DLD1 (cell line): ENCODE results near the gene ZNF574.

Experiments used
- in situ Hi-C: cut with HindIII; loops from 2 replicates; pipeline ENCODE4 v1.10.0; 2017; ENCODE audit warnings: low sequenced_read_pairs

ZNF574 gene

DNA sequence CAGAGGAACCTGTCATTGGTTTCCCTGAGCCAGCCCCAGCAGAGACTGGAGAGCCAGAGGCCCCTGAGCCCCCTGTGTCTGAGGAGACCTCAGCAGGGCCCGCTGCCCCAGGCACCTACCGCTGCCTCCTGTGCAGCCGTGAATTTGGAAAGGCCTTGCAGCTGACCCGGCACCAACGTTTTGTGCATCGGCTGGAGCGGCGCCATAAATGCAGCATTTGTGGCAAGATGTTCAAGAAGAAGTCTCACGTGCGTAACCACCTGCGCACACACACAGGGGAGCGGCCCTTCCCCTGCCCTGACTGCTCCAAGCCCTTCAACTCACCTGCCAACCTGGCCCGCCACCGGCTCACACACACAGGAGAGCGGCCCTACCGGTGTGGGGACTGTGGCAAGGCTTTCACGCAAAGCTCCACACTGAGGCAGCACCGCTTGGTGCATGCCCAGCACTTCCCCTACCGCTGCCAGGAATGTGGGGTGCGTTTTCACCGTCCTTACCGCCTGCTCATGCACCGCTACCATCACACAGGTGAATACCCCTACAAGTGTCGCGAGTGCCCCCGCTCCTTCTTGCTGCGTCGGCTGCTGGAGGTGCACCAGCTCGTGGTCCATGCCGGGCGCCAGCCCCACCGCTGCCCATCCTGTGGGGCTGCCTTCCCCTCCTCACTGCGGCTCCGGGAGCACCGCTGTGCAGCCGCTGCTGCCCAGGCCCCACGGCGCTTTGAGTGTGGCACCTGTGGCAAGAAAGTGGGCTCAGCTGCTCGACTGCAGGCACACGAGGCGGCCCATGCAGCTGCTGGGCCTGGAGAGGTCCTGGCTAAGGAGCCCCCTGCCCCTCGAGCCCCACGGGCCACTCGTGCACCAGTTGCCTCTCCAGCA, 4.2 kb downstream of the ZNF574 start:
- in situ Hi-C loops: no loop called here

DNA sequence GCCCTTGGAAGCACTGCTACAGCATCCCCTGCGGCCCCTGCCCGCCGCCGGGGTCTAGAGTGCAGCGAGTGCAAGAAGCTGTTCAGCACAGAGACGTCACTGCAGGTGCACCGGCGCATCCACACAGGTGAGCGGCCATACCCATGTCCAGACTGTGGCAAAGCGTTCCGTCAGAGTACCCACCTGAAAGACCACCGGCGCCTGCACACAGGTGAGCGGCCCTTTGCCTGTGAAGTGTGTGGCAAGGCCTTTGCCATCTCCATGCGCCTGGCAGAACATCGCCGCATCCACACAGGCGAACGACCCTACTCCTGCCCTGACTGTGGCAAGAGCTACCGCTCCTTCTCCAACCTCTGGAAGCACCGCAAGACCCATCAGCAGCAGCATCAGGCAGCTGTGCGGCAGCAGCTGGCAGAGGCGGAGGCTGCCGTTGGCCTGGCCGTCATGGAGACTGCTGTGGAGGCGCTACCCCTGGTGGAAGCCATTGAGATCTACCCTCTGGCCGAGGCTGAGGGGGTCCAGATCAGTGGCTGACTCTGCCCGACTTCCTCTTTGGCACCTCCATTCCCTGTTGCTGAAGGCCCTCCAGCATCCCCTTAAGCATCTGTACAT, 4.9 kb downstream of the ZNF574 start:
- in situ Hi-C loops: no loop called here

DNA sequence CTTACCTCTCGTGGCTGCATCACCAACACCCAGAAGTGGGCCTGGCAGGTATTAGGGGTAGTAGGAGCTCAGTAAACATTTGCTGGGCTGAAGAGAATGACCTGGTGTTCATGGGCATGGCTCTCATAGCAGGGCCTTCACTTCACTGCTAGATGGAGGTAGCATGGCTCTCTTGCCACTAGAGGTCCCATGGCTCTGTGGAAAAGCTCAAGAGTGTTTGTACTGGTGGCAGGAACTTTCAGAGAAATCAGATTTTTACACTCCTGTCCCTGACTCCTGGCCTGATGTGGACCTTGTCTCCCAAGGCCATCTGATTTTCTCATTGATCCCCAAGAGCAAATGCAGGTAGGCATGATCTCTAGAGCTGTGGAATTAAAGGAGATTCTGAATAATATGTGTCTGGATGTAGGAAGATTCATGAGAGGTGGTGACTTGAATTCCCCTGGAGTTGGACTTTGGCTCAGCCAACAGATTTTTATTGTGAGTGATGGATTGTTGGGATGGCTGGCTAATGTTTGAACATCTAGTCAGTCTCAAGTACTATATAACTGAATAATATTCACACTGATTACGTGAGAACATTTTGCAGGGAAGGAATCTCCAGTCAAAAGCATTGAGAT, 5.7 kb downstream of the ZNF574 start:
- in situ Hi-C loops: no loop called here

DNA sequence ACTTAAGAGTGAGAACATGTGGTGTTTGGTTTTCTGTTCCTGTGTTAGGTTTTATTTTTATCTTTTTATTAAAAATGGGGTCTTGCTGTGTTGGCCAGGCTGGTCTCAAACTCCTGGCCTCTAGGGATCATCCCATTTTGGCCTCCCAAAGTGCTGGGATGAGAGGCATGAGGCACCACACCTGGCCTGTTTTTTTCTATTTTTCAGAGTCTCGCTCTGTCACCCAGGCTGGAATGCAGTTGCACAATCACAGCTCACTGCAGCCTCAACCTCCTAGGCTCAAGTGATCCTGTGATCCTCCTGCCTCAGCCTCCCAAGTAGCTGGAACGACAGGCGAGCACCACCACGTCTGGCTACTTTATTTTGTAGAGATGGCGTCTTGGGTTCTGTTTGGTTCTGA, 7.6 kb downstream of the ZNF574 start:
- in situ Hi-C loops: no loop called here

DNA sequence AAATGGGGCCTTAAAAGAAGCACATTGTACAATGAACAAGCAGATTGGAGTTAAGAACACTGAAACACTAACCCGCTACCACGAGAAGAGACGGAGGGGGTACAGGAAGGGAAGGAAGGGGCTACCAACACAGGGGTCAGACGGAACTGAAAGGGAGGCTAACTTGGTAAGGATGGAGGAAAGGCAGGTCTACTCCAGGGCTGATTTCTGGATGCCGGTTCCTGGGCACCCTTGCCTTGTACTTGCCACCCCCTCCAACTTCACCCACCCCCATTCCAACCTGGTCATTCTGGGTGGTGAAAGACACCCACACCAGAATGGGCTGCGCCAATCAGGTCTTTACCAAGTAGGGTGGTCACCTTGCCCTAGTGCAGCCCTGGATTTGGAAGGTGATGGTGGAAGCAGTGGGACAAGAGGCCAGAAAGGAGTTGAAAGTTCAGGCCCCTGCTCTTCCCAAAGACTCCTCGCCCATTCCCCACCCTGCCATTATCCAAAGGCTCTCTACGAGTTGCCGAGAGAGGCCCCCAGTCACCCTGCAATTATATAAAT, 10.3 kb downstream of the ZNF574 start:
- in situ Hi-C loops: no loop called here

DNA sequence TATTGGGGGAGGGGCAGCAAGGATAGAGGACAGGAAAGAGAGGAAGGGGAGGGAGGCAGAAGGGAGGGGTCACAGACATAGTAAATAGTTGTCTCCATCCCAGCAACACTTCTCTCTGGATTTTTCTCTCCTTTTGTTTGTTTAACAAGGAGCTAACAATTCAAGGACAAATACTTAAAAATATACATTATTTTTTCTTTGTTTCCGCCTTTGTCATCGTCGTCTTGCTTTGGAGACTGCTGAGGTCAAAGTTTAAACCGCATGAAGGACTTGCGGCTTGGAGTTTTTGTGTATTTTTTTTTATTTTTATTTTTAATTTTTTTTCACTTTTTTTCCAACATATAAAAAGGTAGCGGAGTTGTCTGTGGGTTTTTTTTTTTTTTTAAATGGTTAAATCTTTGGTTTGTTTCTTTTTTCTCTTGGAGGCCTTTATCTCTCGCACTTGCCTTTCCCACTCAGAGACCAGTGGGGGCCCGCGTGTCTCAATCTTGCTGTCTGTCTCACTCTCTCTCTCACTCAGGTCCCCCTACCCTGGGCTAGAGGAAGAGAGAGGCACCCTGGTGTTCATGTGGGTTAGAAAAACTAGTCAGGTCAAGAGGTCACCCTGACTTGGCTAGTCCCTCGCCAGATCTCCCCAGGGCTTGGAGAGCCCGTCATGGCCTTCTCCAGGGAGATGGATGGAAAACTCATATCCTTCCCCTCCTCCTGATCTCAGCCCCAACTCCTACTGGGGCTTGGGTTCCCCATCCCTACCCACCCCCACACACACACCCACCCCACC, 11.0 kb downstream of the ZNF574 start:
- in situ Hi-C loops: no loop called here

DNA sequence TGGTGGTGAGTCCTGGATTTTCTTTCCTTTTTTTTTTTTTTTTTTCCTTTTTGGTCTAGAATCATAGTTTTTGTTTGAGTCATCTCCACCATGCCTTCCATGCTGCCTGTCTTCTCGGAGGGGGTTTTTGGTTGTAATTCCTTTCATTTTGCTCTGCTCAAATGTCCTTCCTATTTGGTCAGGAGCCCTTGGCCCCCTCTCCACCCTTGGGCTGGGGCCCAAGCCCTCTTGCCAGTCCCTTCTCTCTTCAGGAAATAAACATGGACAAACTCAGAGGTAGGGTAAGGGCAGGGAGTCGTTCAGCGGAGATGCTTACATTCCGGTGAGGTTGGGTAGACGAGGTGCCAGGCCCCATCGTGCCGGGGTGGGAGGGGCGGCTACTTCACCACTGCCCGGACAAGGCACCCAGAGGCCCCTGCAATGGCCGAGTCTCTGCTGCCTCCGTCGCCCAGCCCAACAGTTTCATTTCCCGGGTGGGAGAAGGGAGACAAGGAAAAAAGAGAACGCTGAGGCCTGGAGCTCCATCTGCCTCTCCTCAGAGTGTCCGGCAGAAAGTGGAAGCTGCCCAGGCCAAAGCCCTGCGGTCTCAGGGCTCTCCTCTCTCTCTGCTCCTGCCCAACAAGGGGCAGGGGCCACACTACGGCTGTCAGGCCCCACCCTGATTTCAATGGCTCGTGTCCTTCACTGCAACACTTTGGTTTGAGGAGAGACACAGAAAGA, 12.7 kb downstream of the ZNF574 start:
- in situ Hi-C loops: no loop called here

DNA sequence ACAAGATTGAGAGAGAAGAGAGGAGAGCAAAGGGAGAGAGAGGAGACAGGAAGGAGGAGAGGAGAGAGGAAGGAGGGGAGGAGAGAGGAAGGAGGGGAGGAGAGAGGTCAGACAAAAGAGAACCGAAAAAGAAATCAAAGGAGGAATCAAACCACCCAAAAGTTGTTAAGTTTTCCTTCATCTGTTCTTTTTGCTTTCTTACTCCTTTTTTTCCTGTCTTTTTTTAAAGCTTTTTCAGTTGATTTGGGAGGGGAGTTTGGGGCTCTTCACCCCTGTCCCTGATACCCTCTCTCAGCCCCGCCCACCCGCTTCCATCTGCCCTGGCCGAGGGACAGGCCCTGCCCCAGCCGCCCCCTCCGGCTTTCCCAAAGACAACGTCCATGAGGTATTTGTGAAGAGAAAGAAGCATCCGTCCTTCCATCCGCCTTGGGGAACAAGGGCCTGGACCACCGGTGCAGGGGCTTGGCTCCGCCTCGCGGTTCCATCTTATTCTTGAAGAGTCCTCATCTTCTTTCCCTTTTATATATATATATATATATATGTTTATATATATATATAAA, 13.3 kb downstream of the ZNF574 start:
- in situ Hi-C loops: no loop called here

DNA sequence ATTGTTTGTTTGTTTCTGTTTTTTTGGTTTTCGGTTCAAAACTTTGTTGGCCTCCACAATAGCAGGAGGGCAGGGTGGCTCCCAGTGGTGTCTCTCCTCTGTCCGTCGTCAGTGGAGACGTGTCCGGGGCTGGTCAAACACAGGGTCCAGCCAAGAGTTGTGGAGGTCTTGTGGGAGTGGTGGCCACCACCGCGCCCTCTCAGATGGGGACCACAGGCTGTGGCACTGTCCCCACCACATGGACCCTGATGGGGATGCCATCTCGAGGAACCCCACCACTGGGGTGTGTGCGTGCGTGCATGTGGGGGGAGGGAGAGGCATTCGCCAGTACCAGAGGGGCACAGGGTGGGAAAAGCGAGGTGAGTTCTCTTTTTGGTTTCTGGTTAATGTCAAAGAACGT, 13.8 kb downstream of the ZNF574 start:
- in situ Hi-C loops: no loop called here

DNA sequence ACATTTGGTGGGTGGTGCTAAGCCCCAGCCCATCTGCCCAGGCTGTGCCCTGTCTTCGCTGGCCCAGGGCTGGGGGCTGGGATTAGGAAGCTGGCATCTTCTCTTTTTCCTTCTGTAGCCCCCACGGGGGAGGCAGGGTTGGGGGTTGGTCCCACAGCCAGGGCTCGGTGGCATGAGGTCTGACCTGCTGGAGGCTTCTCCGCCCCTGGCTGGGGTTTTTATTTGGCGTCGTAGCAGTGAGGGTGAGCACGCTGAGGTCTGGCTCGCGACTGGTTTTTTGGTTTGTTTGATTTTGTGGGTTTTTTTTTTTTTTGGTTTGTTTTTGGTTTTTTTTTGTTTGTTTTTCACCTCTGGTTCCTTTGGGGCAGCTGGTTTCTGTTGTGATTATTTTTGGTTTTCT, 14.7 kb downstream of the ZNF574 start:
- in situ Hi-C loops: no loop called here

DNA sequence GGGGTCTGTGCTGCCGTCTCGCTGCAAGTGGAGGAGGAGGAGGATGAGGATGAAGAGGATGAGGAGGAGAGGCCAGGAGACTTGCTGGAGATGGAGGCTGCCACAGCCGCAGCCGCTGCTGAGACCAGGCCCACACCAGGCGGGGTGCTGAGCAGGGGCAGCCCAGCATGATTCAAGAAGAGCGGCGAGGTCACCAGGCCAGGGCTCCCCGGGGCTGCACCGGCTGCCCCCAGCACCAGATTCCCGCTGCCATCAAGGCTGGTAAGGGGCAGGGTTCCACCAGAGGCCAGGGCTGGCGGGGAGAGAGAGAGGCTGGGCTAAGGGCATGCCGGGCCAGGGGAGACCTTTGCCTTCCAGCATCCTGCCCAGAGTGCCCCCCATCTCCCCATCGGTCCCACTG, 15.3 kb downstream of the ZNF574 start:
- in situ Hi-C loops: no loop called here

DNA sequence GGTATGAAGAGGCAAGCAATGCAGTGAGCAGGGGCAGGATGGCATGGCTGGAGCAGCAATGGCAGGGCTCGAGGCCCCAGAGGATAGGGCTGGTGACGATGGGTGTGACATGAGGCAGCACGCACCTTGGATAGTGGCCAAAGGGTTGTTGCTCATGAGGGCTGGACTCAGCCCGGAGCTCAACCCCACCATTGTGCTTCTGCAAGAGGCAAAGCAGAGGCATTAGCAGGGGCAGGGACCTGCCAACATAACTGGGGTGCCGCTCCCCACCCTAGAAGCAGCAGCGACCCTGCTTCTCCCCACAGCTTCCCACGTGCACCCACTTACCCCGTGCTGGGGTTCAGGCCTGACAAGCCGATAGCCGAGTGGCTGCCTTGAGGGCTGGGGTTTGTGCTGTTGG, 15.8 kb downstream of the ZNF574 start:
- in situ Hi-C loops: no loop called here

DNA sequence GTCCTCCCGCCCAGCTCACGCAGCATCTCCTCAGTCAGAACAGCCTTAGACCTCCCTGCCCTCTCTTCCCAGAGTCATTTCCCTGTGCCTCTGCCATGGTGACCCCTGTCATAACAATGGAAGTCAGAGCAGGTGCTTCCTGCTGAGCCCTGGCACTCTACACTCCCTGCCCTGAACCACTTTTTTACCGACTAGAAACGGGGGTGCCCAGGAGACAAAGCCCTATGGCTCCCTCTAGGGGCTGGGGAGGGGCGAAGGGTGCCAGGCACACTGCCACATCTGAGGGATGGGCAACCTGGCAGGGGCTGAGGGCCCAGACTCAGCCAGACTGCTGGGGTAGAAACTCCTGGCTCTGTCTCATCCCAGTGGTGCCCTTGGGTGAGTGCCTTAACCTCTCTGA, 16.4 kb downstream of the ZNF574 start:
- in situ Hi-C loops: no loop called here

DNA sequence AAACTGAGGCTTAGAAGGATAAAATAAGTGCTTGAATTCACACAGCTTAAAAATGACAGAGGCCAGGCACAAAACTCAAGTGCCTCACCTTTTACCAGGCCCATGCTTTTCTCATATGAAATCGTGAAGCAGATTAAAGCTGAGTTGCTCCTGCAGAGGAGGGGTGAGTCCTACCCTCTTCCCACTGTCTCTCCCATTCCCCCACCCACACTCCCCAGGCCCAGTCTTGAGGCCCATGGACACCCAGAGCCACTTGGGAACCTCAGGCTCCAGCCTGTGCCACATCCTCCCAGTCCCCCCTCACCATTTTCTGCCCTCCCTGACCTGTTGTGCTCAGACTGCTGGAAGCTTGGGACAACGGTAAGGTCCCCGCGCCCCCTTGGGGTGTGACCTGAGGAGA, 17.5 kb downstream of the ZNF574 start:
- in situ Hi-C loops: no loop called here

DNA sequence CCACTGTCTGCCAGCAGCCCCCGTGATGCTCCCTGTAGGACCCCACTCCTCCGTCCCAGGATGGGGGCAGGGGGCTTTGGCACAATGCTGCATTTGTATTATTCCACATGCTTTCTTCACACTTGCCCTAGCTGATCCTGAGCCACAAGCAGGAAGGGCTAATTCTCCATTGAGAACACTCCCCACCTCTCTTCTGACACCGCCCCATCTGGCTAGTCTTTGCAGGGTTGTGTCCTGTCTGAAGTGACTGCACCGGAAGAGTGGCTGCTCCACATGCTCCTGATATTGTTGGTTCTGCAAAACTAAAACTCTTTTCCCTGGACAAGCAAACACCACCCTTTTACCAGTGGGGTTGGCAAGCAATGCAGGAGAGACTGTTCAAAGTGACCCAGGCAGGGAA, 18.0 kb downstream of the ZNF574 start:
- in situ Hi-C loops: no loop called here

DNA sequence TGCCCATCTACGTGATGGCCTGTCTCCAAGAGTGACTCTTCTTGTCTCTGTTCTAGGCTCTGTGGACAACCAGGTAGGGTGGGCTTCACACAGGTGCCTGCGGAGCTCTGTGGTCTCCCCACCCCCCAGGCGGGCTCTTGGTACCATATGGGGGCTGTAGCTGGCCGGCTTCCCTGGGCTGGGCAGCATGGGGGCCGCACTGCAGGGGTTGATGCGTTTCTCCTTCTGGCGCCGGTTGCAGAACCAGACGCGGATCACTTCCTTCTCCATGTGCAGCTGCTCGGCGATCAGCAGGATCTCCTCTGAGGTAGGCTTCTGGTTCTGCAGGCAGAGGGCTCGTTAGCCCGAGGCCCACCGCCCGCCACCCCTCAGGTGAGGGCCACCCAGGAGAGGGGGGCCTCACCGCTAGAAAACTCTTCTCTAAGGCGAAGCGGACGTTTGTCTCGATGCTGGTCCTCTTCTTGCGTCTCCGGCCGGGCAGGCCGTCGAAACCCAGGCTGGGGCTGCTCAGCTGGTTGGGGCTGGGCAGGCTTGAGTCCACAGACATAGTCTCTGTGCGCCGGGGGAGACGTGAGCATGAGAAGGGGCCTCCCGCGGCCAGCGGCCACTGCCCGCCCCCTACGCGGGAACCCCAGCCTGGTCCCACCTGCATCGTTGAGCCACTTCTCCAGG, 19.3 kb downstream of the ZNF574 start:
- in situ Hi-C loops: no loop called here

DNA sequence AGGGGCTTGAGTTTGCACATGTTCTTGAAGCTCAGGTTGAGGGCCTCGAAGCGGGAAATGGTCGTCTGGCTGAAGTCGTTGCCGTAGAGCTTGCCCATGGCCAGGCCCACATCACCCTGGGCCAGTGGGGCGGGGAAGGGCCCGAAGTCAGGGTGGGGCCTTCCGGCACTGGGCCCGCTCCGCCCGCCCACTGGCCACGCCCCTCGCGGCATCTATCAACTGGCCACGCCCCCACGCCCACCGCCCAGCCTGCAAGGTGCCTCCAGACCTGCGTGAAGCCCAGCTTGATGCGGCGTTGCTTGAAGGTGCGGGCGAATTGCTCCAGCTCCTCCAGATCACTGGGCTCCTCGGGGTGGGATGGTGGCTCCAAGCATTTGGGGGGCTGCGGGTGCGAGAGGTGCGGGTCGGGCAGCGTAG, 19.9 kb downstream of the ZNF574 start:
- in situ Hi-C loops: no loop called here

DNA sequence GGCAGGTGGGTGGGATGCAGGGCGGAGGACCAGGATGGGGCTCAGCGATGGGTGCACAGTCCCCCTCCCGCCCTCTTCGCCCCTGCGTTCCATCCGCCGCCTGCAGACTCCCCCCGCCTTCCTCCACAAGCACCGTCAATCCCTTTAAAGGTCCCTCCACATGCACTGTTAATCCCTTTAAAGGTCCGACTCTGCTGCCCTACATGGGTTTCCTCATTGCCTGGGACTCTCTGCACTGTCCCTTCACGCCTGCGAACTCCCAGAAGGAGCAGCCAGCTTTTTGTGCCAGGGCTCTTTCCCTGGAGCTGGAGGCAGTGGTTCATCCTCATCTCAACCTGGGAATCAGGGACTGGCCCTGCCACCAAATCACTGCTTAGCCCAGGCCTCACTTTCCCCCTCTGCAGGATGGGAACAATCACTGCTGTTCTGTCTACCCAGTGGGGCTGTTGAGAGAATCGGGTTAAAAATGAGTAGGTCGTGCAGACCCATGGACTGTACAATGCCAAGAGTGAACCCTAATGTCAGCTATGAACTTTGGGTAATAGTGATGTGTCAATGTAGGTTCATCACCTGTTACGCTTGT, 20.4 kb downstream of the ZNF574 start:
- in situ Hi-C loops: no loop called here

DNA sequence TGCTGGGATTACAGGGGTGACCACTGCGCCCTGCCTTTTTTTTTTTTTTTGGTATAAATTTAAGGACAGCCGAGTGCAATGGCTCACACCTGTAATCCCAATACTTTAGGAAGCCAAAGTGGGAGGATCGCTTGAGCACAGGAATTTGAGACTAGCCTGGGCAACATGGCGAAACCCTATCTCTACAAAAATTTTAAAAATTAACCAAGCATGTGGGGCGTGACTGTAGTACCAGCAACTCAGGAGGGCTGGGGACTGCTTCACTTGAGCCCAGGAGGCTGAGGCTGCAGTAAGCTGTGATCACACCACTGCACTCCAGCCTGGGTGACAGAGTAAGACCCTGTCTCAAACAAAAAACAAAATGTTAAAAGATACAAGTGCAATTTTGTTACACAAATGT, 21.5 kb downstream of the ZNF574 start:
- in situ Hi-C loops: no loop called here
